ENCODE data around the gene PTPN7. TPM values are rescaled to one million over a fixed set of nuclear protein-coding genes. Genes with fewer than 3 reads are reported as not detected.
A peak's percentile ranks its signal among the peaks of the same experiment; 100 is the strongest.

PTPN7 gene
- total and polyA plus RNA-seq, 10 of the 15 experiments (the other 5 are each of a cell fraction or from before 2014, with no cell fraction given), result 7.9 to 117 (median 102) TPM

DNA sequence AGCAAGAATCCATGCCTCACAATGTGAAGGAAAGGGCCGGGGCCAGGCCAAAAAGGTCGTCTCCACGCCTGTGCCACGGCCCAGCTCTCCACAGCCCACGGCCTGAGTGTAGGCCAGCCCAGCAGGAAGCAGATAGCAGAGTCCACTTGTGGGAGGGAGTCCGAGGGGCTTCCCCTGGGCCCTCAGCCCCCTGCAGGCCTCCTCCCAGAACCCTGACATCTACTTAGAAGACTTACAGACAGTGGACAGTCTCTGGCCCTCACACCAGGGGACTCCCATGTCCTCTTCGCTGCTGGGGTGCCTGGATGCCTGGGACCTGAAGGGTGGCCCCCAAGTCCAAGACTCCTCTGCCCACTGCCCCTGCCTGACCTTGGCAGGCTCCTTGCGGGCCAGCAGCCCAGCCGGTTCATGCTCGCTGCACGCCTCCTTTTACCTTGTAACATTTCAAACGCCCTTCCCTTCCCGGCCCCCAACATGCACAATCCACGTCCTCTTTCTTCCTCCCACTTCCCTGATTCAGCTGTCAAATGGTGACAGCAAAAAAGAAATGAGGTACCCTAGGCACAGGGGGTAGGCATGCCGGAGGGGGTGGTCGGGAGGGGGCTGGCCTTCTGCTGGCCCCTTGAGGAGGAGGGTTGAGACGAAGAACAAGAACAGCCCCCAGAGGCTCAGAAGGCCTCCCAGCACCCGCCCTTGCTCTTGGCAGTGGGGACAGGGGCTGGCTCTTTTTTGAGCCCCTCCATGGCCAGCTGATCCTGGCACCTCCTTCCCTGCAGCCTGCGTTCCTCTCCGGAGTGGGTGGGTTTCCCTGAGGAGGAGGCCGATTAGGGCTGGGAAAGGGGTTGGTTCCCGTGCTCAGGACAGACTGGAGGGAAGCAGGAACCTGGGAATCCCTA, 997 bp upstream of the PTPN7 start (continued):
- TF ChIP-seq, protein P1, sequence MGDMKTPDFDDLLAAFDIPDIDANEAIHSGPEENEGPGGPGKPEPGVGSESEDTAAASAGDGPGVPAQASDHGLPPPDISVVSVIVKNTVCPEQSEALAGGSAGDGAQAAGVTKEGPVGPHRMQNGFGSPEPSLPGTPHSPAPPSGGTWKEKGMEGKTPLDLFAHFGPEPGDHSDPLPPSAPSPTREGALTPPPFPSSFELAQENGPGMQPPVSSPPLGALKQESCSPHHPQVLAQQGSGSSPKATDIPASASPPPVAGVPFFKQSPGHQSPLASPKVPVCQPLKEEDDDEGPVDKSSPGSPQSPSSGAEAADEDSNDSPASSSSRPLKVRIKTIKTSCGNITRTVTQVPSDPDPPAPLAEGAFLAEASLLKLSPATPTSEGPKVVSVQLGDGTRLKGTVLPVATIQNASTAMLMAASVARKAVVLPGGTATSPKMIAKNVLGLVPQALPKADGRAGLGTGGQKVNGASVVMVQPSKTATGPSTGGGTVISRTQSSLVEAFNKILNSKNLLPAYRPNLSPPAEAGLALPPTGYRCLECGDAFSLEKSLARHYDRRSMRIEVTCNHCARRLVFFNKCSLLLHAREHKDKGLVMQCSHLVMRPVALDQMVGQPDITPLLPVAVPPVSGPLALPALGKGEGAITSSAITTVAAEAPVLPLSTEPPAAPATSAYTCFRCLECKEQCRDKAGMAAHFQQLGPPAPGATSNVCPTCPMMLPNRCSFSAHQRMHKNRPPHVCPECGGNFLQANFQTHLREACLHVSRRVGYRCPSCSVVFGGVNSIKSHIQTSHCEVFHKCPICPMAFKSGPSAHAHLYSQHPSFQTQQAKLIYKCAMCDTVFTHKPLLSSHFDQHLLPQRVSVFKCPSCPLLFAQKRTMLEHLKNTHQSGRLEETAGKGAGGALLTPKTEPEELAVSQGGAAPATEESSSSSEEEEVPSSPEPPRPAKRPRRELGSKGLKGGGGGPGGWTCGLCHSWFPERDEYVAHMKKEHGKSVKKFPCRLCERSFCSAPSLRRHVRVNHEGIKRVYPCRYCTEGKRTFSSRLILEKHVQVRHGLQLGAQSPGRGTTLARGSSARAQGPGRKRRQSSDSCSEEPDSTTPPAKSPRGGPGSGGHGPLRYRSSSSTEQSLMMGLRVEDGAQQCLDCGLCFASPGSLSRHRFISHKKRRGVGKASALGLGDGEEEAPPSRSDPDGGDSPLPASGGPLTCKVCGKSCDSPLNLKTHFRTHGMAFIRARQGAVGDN (IDR thresholded peaks at IDR 0.05), result peak; percentile 1; the same call in 1 of the 2 replicates
- TF ChIP-seq CBFB (IDR thresholded peaks at IDR 0.05; ENCODE audit: low read depth) (no peak), WRNIP1 (IDR thresholded peaks at IDR 0.05; ENCODE audit: borderline replicate concordance, low read depth, low read length) (no peak), FOXK2 (IDR thresholded peaks at IDR 0.05) (no peak), STAT3 (IDR thresholded peaks at IDR 0.05; ENCODE audit: low read depth, low read length) (no peak), MTA2 (IDR thresholded peaks at IDR 0.05; ENCODE audit: low read depth) (no peak), ZSCAN29 (IDR thresholded peaks at IDR 0.05) (no peak), TCF7 (IDR thresholded peaks at IDR 0.05; ENCODE audit: borderline replicate concordance) (no peak), SMARCA5 (IDR thresholded peaks at IDR 0.05) (peak; percentile 10; the same call in 1 of the 2 replicates), ZNF622 (IDR thresholded peaks at IDR 0.05) (no peak), MTA3 (IDR thresholded peaks at IDR 0.05; ENCODE audit: borderline replicate concordance, low read length) (no peak), TARDBP (IDR thresholded peaks at IDR 0.05; ENCODE audit: borderline replicate concordance) (no peak), ZNF274 (IDR thresholded peaks at IDR 0.05; ENCODE audit: insufficient read depth, insufficient read length) (no peak), NRF1 (conservative IDR thresholded peaks at IDR 0.05; ENCODE audit: low read depth, low read length) (no peak)
- TF ChIP-seq, protein P2, sequence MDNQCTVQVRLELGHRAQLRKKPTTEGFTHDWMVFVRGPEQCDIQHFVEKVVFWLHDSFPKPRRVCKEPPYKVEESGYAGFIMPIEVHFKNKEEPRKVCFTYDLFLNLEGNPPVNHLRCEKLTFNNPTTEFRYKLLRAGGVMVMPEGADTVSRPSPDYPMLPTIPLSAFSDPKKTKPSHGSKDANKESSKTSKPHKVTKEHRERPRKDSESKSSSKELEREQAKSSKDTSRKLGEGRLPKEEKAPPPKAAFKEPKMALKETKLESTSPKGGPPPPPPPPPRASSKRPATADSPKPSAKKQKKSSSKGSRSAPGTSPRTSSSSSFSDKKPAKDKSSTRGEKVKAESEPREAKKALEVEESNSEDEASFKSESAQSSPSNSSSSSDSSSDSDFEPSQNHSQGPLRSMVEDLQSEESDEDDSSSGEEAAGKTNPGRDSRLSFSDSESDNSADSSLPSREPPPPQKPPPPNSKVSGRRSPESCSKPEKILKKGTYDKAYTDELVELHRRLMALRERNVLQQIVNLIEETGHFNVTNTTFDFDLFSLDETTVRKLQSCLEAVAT (IDR thresholded peaks at IDR 0.05), result no peak
- TF ChIP-seq, protein P3, sequence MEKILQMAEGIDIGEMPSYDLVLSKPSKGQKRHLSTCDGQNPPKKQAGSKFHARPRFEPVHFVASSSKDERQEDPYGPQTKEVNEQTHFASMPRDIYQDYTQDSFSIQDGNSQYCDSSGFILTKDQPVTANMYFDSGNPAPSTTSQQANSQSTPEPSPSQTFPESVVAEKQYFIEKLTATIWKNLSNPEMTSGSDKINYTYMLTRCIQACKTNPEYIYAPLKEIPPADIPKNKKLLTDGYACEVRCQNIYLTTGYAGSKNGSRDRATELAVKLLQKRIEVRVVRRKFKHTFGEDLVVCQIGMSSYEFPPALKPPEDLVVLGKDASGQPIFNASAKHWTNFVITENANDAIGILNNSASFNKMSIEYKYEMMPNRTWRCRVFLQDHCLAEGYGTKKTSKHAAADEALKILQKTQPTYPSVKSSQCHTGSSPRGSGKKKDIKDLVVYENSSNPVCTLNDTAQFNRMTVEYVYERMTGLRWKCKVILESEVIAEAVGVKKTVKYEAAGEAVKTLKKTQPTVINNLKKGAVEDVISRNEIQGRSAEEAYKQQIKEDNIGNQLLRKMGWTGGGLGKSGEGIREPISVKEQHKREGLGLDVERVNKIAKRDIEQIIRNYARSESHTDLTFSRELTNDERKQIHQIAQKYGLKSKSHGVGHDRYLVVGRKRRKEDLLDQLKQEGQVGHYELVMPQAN (conservative IDR thresholded peaks at IDR 0.05), result no peak
- TF ChIP-seq, protein P4, sequence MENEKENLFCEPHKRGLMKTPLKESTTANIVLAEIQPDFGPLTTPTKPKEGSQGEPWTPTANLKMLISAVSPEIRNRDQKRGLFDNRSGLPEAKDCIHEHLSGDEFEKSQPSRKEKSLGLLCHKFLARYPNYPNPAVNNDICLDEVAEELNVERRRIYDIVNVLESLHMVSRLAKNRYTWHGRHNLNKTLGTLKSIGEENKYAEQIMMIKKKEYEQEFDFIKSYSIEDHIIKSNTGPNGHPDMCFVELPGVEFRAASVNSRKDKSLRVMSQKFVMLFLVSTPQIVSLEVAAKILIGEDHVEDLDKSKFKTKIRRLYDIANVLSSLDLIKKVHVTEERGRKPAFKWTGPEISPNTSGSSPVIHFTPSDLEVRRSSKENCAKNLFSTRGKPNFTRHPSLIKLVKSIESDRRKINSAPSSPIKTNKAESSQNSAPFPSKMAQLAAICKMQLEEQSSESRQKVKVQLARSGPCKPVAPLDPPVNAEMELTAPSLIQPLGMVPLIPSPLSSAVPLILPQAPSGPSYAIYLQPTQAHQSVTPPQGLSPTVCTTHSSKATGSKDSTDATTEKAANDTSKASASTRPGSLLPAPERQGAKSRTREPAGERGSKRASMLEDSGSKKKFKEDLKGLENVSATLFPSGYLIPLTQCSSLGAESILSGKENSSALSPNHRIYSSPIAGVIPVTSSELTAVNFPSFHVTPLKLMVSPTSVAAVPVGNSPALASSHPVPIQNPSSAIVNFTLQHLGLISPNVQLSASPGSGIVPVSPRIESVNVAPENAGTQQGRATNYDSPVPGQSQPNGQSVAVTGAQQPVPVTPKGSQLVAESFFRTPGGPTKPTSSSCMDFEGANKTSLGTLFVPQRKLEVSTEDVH (IDR thresholded peaks at IDR 0.05; ENCODE audit: low read depth, partially characterized antibody), result no peak
